ENCODE results near the gene STXBP2. TPM values are rescaled to one million over a fixed set of nuclear protein-coding genes. Genes with fewer than 3 reads are reported as not detected.

STXBP2 gene
- total RNA-seq, 4 donors from 2014 or later: 29.7 to 46.1 (median 37.7) TPM

GRCh38 chr19:7612282-7613274 is 24.3 kb upstream of the STXBP2 start:
- no peak for TF ChIP-seq CTCF (IDR thresholded peaks at IDR 0.05)
- ATAC-seq (ENCODE audit: low FRiP score): no peak
- no peak for DNase-seq (ENCODE audit: low spot score)

GRCh38 chr19:7614859-7615741 is 21.8 kb upstream of the STXBP2 start:
- no peak for TF ChIP-seq CTCF (IDR thresholded peaks at IDR 0.05)
- DNase-seq (ENCODE audit: low spot score) (no peak), ATAC-seq (ENCODE audit: low FRiP score) (no peak)

- DNase-seq (ENCODE audit: low spot score): no peak
- no peak for ATAC-seq (ENCODE audit: low FRiP score)
- no peak for TF ChIP-seq CTCF (IDR thresholded peaks at IDR 0.05)
Observed at GRCh38 chr19:7617172-7617571, 19.7 kb upstream of the STXBP2 start.

GRCh38 chr19:7617735-7618134 is 19.2 kb upstream of the STXBP2 start:
- no peak for DNase-seq (ENCODE audit: low spot score)
- ATAC-seq (ENCODE audit: low FRiP score): no peak
- TF ChIP-seq CTCF (IDR thresholded peaks at IDR 0.05): no peak

- ATAC-seq (ENCODE audit: low FRiP score) (no peak), DNase-seq (ENCODE audit: low spot score) (no peak)
- TF ChIP-seq CTCF (IDR thresholded peaks at IDR 0.05): no peak
Observed at GRCh38 chr19:7618348-7618747, 18.6 kb upstream of the STXBP2 start.

- DNase-seq (ENCODE audit: low spot score) (no peak), ATAC-seq (ENCODE audit: low FRiP score) (no peak)
- no peak for TF ChIP-seq CTCF (IDR thresholded peaks at IDR 0.05)
Observed at GRCh38 chr19:7618771-7619510, 18.0 kb upstream of the STXBP2 start.

All from omental fat pad (tissue), 4 donors.